Fibroblast of lung (primary cell): ENCODE results near the gene STX4. TPM values are rescaled to one million over a fixed set of nuclear protein-coding genes. Genes with fewer than 3 reads are reported as not detected.

Experiments
- DNase-seq, 2 donors: peaks; one replicate each; pipeline versions ENCODE4 v3.0.0 to v3.0.0-alpha.2; 2010; ENCODE audit warnings: low read depth in 2 of 2
- H2AFZ ChIP-seq: 2 replicates; pipeline ENCODE4 v1.5.1; 2012; ENCODE audit warnings: low read length, control low read depth, inconsistent platforms
- H3K27ac ChIP-seq: 2 replicates; pipeline ENCODE4 v1.5.1; 2011; ENCODE audit warnings: low read length, control low read depth; ENCODE audit not compliant: insufficient read depth
- H3K27me3 ChIP-seq: 2 replicates; pipeline ENCODE4 v1.5.1; 2011; ENCODE audit warnings: mild to moderate bottlenecking, low read length; ENCODE audit not compliant: control insufficient read depth, insufficient read depth
- H3K36me3 ChIP-seq: 2 replicates; pipeline ENCODE4 v1.5.1; 2011; ENCODE audit warnings: low read length; ENCODE audit not compliant: control insufficient read depth, insufficient read depth
- H3K4me1 ChIP-seq: 2 replicates; pipeline ENCODE4 v1.5.1; 2011; ENCODE audit warnings: low read length; ENCODE audit not compliant: control insufficient read depth, insufficient read depth; ENCODE audit errors: extremely low read depth
- H3K4me2 ChIP-seq: 2 replicates; pipeline ENCODE4 v1.5.1; 2011; ENCODE audit warnings: low read length, control low read depth; ENCODE audit not compliant: insufficient read depth; ENCODE audit errors: extremely low read depth
- H3K4me3 ChIP-seq, 4 experiments: fragments of 200-600 bp in 1 of 4; sonication (generic) in 1 of 4; replicated peaks in 1 of 4; 2 replicates each; pipeline ENCODE4 v1.5.1; 2011 to 2016; ENCODE audit warnings: low read length in 4 of 4, low read depth in 3 of 4, mild to moderate bottlenecking in 3 of 4, control low read depth in 2 of 4, inconsistent platforms in 1 of 4, mixed read lengths in 1 of 4; ENCODE audit not compliant: insufficient read depth in 1 of 4; ENCODE audit errors: control extremely low read depth in 1 of 4
- H3K79me2 ChIP-seq: 2 replicates; pipeline ENCODE4 v1.5.1; 2012; ENCODE audit warnings: mild to moderate bottlenecking, low read length, inconsistent platforms; ENCODE audit not compliant: control insufficient read depth, insufficient read depth
- H3K9ac ChIP-seq: 2 replicates; pipeline ENCODE4 v1.5.1; 2011; ENCODE audit warnings: mild to moderate bottlenecking, low read length, control low read depth; ENCODE audit not compliant: insufficient read depth
- H3K9me3 ChIP-seq: 2 replicates; pipeline ENCODE4 v1.5.1; 2012; ENCODE audit warnings: low read depth, low read length; ENCODE audit not compliant: control insufficient read depth, insufficient read depth
- H4K20me1 ChIP-seq: 2 replicates; pipeline ENCODE4 v1.5.1; 2011; ENCODE audit warnings: low read length; ENCODE audit not compliant: control insufficient read depth, insufficient read depth; ENCODE audit errors: extremely low read depth
- EZH2 ChIP-seq: IDR thresholded peaks from 2 replicates; pipeline ENCODE4 v1.5.1; 2012; ENCODE audit warnings: low read length, control low read depth, mild to moderate bottlenecking; ENCODE audit errors: missing control alignments
- polyA plus RNA-seq, 2 donors: library from polyadenylated mRNA; depleted of rRNA in 1 of 2; stranded (reverse) in 1 of 2; unstranded in 1 of 2; fragments of >200 nt; gene quantifications; 2 replicates each; pipeline ENCODE4 v1.2.1, GENCODE V29; 2011 to 2012; ENCODE audit warnings: missing spikeins in 1 of 2
- total RNA-seq: library from RNA; depleted of rRNA; stranded (reverse); fragments of >200 nt; gene quantifications from 2 replicates; pipeline ENCODE4 v1.2.1, GENCODE V29; 2014
- TF ChIP-seq, protein P1 (sequence below), 2 donors: IDR thresholded peaks in 1 of 2; conservative IDR thresholded peaks in 1 of 2; 1 replicate in 1 of 2; 2 replicates in 1 of 2; pipeline ENCODE4 v1.5.1; 2011 to 2012; ENCODE audit warnings: low read length in 2 of 2, control low read depth in 1 of 2, inconsistent platforms in 1 of 2, low read depth in 1 of 2, mild to moderate bottlenecking in 1 of 2

STX4 gene
- total and polyA plus RNA-seq, 2 donors (not counting 1 experiment from before 2014, with no cell fraction given) = 37.5 to 42.8 TPM

DNA sequence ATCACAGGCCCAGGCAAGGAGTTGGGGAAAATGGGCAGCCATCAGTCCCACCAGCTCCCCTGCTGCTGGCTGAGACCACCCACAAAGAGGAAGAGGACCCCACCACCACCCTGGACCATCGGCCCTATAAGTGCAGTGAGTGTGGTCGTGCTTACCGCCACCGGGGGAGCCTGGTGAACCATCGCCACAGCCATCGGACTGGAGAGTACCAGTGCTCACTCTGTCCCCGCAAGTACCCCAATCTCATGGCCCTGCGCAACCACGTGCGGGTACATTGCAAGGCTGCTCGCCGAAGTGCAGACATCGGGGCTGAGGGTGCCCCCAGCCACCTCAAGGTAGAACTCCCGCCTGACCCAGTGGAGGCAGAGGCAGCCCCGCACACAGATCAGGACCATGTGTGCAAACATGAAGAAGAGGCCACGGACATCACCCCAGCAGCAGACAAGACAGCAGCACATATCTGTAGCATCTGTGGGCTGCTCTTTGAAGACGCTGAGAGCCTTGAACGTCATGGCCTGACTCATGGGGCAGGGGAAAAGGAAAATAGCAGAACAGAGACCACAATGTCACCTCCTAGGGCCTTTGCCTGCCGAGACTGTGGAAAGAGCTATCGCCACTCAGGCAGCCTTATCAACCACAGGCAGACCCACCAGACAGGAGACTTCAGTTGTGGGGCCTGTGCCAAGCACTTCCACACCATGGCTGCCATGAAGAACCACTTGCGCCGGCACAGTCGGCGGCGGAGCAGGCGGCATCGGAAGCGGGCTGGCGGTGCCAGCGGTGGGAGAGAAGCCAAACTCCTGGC is 44.4 kb downstream of the STX4 start:
- Histone ChIP-seq H3K27ac (no peak overlapping the region), H3K9me3 (no peaks in the 10 kb centered on the region), H3K27me3 (no peaks in the 10 kb centered on the region), H3K4me2 (no peak overlapping the region), H4K20me1 (no peaks in the 10 kb centered on the region), H3K4me3 (no peak overlapping the region), H3K4me1 (no peaks in the 10 kb centered on the region), H3K79me2 (peaks cover 46% of the 10 kb centered on the region), H3K9ac (no peak overlapping the region), H3K36me3 (peaks cover 35% of the 10 kb centered on the region), H2AFZ (no peak overlapping the region)
- TF ChIP-seq, protein P1, sequence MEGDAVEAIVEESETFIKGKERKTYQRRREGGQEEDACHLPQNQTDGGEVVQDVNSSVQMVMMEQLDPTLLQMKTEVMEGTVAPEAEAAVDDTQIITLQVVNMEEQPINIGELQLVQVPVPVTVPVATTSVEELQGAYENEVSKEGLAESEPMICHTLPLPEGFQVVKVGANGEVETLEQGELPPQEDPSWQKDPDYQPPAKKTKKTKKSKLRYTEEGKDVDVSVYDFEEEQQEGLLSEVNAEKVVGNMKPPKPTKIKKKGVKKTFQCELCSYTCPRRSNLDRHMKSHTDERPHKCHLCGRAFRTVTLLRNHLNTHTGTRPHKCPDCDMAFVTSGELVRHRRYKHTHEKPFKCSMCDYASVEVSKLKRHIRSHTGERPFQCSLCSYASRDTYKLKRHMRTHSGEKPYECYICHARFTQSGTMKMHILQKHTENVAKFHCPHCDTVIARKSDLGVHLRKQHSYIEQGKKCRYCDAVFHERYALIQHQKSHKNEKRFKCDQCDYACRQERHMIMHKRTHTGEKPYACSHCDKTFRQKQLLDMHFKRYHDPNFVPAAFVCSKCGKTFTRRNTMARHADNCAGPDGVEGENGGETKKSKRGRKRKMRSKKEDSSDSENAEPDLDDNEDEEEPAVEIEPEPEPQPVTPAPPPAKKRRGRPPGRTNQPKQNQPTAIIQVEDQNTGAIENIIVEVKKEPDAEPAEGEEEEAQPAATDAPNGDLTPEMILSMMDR (conservative IDR thresholded peaks at IDR 0.05 in 1 of 2, IDR thresholded peaks at IDR 0.05 in 1 of 2; ENCODE audit: low read depth in 1 of 2, low read length in 2 of 2) = no peak
- no peak for TF ChIP-seq EZH2
- no peak for DNase-seq

DNA sequence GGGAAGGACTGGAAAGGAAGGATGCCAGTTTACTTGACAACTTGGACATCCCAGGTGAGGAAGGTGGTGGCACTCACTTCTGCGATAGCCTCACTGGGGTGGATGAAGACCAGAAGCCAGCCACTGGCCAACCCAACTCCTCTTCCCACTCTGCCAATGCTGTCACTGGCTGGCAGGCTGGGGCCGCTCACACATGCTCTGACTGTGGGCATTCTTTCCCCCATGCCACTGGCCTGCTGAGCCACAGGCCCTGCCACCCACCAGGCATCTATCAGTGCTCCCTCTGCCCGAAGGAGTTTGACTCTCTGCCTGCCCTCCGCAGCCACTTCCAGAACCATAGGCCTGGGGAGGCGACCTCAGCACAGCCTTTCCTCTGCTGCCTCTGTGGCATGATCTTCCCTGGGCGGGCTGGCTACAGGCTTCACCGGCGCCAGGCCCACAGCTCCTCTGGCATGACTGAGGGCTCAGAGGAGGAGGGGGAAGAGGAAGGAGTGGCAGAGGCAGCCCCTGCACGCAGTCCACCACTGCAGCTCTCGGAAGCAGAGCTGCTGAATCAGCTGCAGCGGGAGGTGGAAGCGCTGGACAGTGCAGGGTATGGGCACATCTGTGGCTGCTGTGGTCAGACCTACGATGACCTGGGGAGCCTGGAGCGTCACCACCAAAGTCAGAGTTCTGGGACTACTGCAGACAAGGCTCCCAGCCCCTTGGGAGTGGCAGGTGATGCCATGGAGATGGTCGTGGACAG is 45.4 kb downstream of the STX4 start:
- Histone ChIP-seq H3K9me3 (no peaks in the 10 kb centered on the region), H4K20me1 (no peaks in the 10 kb centered on the region), H3K4me2 (no peak overlapping the region), H3K27ac (no peak overlapping the region), H3K36me3 (peaks cover 36% of the 10 kb centered on the region), H3K9ac (no peak overlapping the region), H3K79me2 (peaks cover 42% of the 10 kb centered on the region), H3K27me3 (no peaks in the 10 kb centered on the region), H3K4me3 (no peak overlapping the region), H3K4me1 (no peaks in the 10 kb centered on the region), H2AFZ (no peak overlapping the region)
- TF ChIP-seq, protein P1 (conservative IDR thresholded peaks at IDR 0.05 in 1 of 2, IDR thresholded peaks at IDR 0.05 in 1 of 2; ENCODE audit: low read depth in 1 of 2, low read length in 2 of 2) = no peak
- no peak for TF ChIP-seq EZH2
- DNase-seq = no peak

DNA sequence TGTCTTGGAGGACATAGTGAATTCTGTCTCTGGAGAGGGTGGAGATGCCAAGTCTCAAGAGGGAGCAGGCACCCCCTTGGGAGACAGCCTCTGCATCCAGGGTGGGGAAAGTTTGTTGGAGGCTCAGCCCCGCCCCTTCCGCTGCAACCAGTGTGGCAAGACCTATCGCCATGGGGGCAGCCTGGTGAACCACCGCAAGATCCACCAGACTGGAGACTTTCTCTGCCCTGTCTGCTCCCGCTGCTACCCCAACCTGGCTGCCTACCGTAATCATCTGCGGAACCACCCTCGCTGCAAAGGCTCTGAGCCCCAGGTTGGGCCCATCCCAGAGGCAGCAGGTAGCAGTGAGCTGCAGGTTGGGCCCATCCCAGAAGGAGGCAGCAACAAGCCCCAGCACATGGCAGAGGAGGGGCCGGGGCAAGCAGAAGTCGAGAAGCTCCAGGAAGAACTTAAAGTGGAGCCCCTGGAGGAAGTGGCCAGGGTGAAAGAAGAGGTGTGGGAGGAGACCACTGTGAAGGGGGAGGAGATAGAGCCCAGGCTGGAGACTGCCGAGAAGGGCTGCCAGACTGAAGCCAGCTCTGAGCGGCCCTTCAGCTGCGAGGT is 46.1 kb downstream of the STX4 start:
- peaks cover 39% of the 10 kb centered on the region for H3K36me3 ChIP-seq
- no peak overlapping the region for H3K9ac ChIP-seq
- H3K4me1 ChIP-seq = no peaks in the 10 kb centered on the region
- DNase-seq = no peak
- TF ChIP-seq EZH2 = no peak
- TF ChIP-seq, protein P1 (conservative IDR thresholded peaks at IDR 0.05 in 1 of 2, IDR thresholded peaks at IDR 0.05 in 1 of 2; ENCODE audit: low read depth in 1 of 2, low read length in 2 of 2) = no peak
- H3K4me3 ChIP-seq = no peak overlapping the region
- H3K9me3 ChIP-seq = no peaks in the 10 kb centered on the region
- H4K20me1 ChIP-seq = no peaks in the 10 kb centered on the region
- H3K4me2 ChIP-seq = no peak overlapping the region
- peaks cover 41% of the 10 kb centered on the region for H3K79me2 ChIP-seq
- H2AFZ ChIP-seq = no peak overlapping the region
- H3K27me3 ChIP-seq = no peaks in the 10 kb centered on the region
- no peak overlapping the region for H3K27ac ChIP-seq
